T-helper 2 cell treated with Interferon-gamma antibody and Interleukin-4, amounts not matched to agents 100 ng/mL and 5 ng/mL, for 36 hours (primary cell): ENCODE data around the gene ARG1. TPM values are rescaled to one million over a fixed set of nuclear protein-coding genes. Genes with fewer than 3 reads are reported as not detected.

Experiments used
- intact Hi-C: fragments of 100-400 bp; cut with micrococcal nuclease; formaldehyde crosslinking; loops from one replicate; pipeline ENCODE4 v1.15.1; 2023
- total RNA-seq: library from RNA; stranded (reverse); gene quantifications from 2 replicates; pipeline ENCODE4 v1.2.3, GENCODE V29; 2022

The ARG1 gene
- total RNA-seq, 1 donor from 2014 or later: not detected

GRCh38 chr6:131581523-131581922 lies 8.5 kb downstream of the ARG1 start:
- intact Hi-C loops: no loop called here

DNA sequence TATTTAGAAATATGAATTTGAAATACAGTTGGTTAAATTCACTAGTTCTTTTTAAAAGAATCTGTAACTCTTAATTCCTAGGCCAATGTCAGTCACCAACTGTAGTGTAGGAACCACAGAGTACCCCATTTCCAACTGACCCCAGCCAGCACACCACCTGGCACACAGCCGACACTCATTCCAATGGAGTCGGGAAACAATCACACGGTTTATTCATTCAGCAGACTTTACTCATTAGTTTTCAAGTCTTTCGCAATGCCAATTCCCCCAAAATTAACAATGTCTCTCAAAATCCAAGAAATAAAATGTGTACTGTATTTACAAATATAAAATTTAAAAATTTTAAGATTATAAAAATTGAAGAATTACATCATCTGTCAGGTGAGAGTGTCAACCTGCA lies 13.5 kb downstream of the ARG1 start:
- intact Hi-C loops: no loop called here

GRCh38 chr6:131587909-131588308 lies 14.9 kb downstream of the ARG1 start:
- intact Hi-C loops: no loop called here

GRCh38 chr6:131588643-131589042 lies 15.6 kb downstream of the ARG1 start:
- intact Hi-C loops: no loop called here

- intact Hi-C loops: no loop called here
Observed at GRCh38 chr6:131592935-131593334, 19.9 kb downstream of the ARG1 start.

- intact Hi-C loops: no loop called here
Observed at GRCh38 chr6:131594074-131594473, 21.0 kb downstream of the ARG1 start.

DNA sequence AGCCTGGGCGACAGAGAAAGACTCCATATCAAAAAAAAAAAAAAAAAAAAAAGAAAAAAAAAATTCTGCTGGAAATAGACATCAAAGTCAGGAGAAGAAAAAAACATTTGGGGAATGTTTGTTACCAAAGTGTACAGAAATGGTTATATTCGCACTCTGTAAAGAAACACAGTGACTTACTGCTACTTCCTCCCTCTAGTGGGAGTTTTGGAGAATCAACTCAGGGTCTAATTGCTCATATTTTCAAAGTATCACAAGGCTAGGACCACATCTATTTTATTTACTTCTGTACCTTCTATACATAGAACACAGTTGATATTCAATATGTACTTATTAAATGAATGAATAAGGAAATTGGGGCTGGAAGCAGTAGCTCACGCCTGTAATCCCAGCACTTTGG lies 24.4 kb downstream of the ARG1 start:
- intact Hi-C loops: loop anchor here (2.0 to 5.0 kb wide), 3 partner anchors 79 to 710 kb away; no protein-coding TSS in a partner anchor

GRCh38 chr6:131600716-131601115 lies 27.7 kb downstream of the ARG1 start:
- intact Hi-C loops: no loop called here

DNA sequence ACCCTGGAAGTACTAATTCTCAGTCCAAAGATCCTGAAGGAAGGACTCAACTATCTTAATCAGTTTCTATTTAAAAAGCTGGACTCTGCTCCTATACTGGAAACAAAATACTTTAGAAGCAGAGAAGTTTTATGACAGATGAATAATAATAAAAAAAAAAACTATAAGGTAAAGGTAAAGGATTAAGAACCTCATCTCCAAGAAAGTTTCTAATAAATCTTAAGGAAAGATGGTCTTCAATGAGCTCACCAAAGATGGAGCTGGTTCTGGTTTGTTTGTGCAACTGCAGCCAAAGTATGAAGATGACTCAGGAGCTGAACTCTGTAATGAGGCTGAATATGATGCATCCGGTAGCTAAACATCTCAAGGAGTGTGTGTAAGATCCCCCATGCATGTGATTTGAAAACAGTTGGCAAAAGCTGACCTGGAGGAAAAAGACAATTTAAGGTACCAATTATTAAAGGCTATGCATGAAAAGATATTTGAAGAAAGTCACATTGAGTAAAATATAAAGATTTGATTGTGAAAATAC lies 29.8 kb downstream of the ARG1 start:
- intact Hi-C loops: no loop called here

GRCh38 chr6:131613296-131613925 lies 40.4 kb downstream of the ARG1 start:
- intact Hi-C loops: no loop called here

GRCh38 chr6:131615275-131615674 lies 42.2 kb downstream of the ARG1 start:
- intact Hi-C loops: no loop called here

DNA sequence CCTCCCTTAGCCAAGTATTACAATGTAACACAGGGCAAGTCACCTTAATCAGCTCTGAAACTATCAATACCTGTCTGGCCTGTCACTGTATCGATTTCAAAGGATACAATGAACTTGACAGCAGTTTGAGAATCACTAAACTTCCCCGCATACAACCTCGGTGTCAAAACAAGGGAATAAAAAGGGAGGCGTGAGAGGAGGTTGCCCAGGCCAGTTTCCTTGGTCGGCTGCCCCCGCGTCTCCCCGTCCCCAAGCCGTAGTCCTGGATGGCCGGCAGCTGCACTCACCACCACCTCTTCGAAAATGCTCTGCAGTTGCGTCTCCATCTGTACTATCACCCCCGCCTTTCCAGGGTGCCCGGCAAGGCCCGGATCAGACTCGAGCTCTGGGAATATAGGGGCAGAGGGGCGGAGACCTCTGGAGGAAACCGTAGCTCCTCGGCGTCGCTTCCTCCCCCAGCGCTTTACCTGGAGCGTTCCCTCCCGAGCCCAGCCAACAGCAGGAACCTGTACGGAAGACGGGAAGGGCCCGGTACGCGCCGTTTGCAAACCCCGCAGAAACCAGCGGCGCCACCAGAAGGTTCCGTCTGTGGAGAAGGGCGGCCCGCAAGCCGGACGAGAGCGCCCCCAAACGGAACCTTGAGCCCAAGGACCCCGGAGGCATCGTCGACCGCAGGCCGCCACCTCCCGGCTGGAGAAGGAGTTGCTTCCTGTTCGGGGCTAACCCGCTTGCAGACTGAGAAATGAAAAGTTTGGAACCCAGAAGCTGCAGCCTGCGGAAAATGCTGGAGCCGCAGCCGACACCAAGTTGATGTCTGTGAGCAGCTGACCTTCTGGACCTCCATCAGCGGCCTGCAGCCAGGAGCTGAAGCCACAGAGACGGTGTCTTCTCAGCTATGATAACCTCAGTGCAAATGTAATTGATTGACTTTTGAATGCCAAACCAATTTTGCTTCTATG lies 55.0 kb downstream of the ARG1 start, which contains the start of gene MED23:
MED23 (minus strand) TSS at position 519 of the 959 bp plus-strand sequence; CDS start at position 326, 193 bp downstream.
- intact Hi-C loops: loop anchor here (1.0 to 10.0 kb wide), 10 partner anchors 55 to 1186 kb away; partner anchors contain the start of genes AKAP7, ENPP1, EPB41L2 and RPS12

DNA sequence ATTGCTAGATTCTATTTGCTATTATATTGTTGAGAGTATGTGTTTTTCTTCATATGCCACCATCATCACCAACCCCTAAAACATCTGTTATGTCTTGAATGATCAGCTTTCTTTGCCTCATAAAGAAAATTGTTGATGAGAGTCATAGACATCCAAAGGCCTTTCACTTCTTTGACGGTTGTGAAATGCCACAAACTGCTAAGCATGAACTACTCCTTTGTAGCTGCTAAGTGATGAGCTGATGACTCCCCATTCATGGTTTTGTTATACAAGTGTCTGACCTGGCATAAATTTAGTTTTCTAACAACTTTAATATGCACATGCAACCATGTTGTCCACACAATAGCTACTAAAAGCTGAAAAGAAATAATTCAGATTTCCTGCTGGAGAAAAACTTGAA lies 55.7 kb downstream of the ARG1 start:
- intact Hi-C loops: loop anchor here (1.0 to 10.0 kb wide), 8 partner anchors 55 to 1186 kb away; partner anchors contain the start of genes AKAP7, ENPP1, EPB41L2 and RPS12

DNA sequence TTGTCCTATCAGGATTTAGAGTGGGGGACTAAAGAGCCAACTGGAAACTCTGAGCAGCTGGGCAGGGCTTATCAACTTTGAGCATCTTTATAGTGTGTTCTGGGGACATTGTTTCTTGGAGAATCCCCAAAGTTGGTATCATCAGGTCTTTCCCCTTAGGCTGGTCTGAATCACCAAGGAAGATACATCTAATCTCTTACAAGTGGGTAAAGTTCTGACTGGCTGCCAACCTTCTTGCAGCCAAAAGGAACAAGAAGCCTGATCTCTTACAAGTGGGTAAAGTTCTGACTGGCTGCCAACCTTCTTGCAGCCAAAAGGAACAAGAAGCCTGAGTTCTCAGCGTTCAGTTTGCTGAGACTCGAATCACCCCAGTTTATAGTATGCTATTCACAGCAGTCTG lies 56.6 kb downstream of the ARG1 start:
- intact Hi-C loops: loop anchor here (2.0 to 10.0 kb wide), 5 partner anchors 175 to 883 kb away; partner anchors contain the start of genes AKAP7, ENPP1, EPB41L2 and STX7

DNA sequence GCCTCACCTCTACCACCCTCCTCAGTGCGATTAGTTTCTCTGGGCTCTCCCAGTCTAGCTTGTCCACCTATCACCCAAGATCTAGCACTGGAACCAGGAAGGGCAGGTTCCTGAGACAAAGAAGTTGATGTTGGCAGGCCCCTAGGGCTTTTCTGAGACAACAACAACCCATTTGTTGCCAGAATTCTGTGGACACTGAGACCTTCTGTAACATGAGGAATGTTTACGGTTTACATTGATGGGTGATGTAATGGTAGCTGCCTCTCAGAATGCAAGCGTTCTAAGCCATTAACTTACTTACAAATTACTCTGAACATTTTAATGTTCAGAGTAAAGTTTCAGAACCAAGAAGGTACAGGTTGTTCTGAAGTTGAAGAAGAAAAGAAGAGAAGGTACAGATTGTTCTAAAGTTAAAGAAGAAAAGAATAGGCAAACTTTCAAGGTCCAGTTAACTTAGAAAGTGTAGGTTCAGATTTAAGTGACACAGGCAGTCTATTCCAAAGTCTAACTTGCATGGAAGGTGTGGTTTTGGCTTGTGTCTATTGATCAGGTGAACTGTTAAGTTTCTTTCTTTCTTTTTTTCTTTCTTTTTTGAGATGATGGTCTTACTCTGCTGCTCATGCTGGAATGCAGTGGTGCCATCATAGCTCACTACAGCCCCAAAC lies 58.7 kb downstream of the ARG1 start:
- intact Hi-C loops: no loop called here

Other genes with a start within 250 kb of the ARG1 start
- 37.6 and 38.8 TPM in 2 replicates for gene MED23, start 55.0 kb downstream of the ARG1 start, total RNA-seq
- gene ENPP3, start 64.1 kb downstream of the ARG1 start, total RNA-seq: 1.9 and 2.7 TPM in 2 replicates
- gene OR2A4, start 128.2 kb downstream of the ARG1 start, total RNA-seq: not detected in 2 replicates
- not detected in 2 replicates for gene CTAGE9, start 137.8 kb downstream of the ARG1 start, total RNA-seq
- 3.5 TPM in 2 replicates for gene ENPP1, start 234.8 kb downstream of the ARG1 start, total RNA-seq